Measurements from ENCODE around the gene ADGRG3.

The ADGRG3 gene

DNA sequence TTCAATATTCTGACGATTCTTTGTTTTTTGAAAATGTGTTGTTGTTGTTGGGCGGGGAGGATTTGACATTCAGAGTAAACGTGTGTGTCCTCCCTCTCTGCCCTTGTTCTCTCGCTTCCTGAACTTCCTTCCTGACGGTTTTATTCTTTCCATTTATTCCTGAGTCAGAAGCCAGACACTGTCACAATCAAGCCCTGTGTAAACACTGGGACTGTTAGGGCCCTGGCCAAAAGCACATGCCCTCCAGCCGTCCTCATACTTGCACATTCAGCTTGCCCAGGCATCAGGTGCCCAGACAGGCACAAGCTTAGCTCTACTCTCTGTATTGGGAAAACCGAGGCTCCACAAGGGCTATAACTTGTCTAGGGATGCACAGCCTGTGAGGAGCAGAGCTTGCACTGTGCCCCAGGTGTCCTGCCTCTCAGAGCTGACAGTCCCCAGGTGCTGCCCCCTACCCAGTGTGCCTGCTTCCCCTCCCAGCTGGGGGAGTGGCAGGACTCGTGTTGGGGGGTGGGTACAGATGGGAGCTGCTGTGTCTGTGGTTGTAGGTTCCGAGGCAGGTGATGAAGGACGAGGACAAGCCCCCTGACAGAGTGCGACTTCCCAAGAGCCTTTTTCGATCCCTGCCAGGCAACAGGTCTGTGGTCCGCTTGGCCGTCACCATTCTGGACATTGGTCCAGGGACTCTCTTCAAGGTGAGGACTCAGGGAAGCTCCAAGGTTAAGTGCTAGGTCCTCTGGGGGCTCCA is 9.7 kb downstream of the ADGRG3 start:
- no peak overlapping the region for H3K9ac ChIP-seq (ENCODE audit: low read depth, low read length)
- ATAC-seq (ENCODE audit: insufficient read depth, low read depth): no peak
- H3K36me3 ChIP-seq (ENCODE audit: insufficient read depth, low read length): no peaks in the 10 kb centered on the region
- no peak overlapping the region for H3K27ac ChIP-seq (ENCODE audit: low read length)
- DNase-seq: no peak
- no peak overlapping the region for H3K4me2 ChIP-seq (ENCODE audit: insufficient read depth, low read length)
- no peak for TF ChIP-seq EZH2 (IDR thresholded peaks at IDR 0.05; ENCODE audit: borderline replicate concordance, low read depth, low read length, severe bottlenecking)
- TF ChIP-seq, protein P1, sequence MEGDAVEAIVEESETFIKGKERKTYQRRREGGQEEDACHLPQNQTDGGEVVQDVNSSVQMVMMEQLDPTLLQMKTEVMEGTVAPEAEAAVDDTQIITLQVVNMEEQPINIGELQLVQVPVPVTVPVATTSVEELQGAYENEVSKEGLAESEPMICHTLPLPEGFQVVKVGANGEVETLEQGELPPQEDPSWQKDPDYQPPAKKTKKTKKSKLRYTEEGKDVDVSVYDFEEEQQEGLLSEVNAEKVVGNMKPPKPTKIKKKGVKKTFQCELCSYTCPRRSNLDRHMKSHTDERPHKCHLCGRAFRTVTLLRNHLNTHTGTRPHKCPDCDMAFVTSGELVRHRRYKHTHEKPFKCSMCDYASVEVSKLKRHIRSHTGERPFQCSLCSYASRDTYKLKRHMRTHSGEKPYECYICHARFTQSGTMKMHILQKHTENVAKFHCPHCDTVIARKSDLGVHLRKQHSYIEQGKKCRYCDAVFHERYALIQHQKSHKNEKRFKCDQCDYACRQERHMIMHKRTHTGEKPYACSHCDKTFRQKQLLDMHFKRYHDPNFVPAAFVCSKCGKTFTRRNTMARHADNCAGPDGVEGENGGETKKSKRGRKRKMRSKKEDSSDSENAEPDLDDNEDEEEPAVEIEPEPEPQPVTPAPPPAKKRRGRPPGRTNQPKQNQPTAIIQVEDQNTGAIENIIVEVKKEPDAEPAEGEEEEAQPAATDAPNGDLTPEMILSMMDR (IDR thresholded peaks at IDR 0.05; ENCODE audit: borderline replicate concordance, extremely low read depth, low read length, poor library complexity, severe bottlenecking): no peak
- H2AFZ ChIP-seq (ENCODE audit: low read depth, low read length): no peak overlapping the region
- no peaks in the 10 kb centered on the region for H3K4me1 ChIP-seq (ENCODE audit: insufficient read depth, low read length)
- H3K27me3 ChIP-seq (ENCODE audit: insufficient read depth, low read length, poor library complexity): peaks cover 9% of the 10 kb centered on the region
- no peaks in the 10 kb centered on the region for H4K20me1 ChIP-seq (ENCODE audit: insufficient read depth, low read length)
- no peak overlapping the region for H3K4me3 ChIP-seq (ENCODE audit: low read depth in 1 of 2, low read length in 2 of 2)
- H3K9me3 ChIP-seq (ENCODE audit: insufficient read depth, low read length, severe bottlenecking): no peaks in the 10 kb centered on the region
- no peaks in the 10 kb centered on the region for H3K79me2 ChIP-seq (ENCODE audit: insufficient read depth, low read length)

GRCh38 chr16:57679016-57679415 is 10.9 kb downstream of the ADGRG3 start:
- Histone ChIP-seq H3K4me2 (ENCODE audit: insufficient read depth, low read length) (no peak overlapping the region), H3K4me1 (ENCODE audit: insufficient read depth, low read length) (no peaks in the 10 kb centered on the region), H3K36me3 (ENCODE audit: insufficient read depth, low read length) (no peaks in the 10 kb centered on the region), H3K27me3 (ENCODE audit: insufficient read depth, low read length, poor library complexity) (no peaks in the 10 kb centered on the region), H3K9me3 (ENCODE audit: insufficient read depth, low read length, severe bottlenecking) (no peaks in the 10 kb centered on the region), H4K20me1 (ENCODE audit: insufficient read depth, low read length) (no peaks in the 10 kb centered on the region), H2AFZ (ENCODE audit: low read depth, low read length) (no peak overlapping the region), H3K79me2 (ENCODE audit: insufficient read depth, low read length) (no peaks in the 10 kb centered on the region), H3K4me3 (ENCODE audit: low read depth in 1 of 2, low read length in 2 of 2) (no peak overlapping the region), H3K27ac (ENCODE audit: low read length) (no peak overlapping the region), H3K9ac (ENCODE audit: low read depth, low read length) (no peak overlapping the region)
- TF ChIP-seq, protein P1 (IDR thresholded peaks at IDR 0.05; ENCODE audit: borderline replicate concordance, extremely low read depth, low read length, poor library complexity, severe bottlenecking): no peak
- no peak for TF ChIP-seq EZH2 (IDR thresholded peaks at IDR 0.05; ENCODE audit: borderline replicate concordance, low read depth, low read length, severe bottlenecking)
- ATAC-seq (ENCODE audit: insufficient read depth, low read depth): no peak
- no peak for DNase-seq

DNA sequence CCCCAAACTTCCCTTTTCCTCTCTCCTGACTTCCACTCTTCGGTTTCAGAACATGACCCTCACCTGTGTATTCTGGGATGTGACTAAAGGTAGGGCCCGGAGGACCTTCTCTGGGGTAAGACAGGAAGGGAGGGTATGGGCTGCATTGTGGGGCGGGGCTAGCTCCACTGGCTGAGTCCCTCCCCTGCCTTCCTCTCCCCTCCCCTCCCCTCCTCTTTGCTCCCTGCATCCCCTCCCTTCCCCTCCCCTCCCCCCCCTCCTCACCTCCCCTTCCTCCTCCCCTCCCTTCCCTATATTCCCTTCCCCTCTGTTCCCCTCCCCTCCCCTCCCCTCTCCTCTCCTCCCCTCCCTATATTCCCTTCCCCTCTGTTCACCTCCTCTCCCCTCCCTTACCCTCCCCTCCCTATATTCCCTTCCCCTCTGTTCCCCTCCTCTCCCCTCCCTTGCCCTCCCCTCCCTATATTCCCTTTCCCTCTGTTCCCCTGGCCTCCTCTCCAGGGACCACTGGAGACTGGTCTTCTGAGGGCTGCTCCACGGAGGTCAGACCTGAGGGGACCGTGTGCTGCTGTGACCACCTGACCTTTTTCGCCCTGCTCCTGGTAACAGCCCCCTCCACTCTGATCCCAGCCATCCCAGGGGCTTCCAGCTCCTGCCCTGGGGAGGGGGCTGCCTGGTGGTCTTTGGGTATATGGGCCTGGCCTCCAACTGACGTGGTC is 11.8 kb downstream of the ADGRG3 start:
- Histone ChIP-seq H2AFZ (ENCODE audit: low read depth, low read length) (no peak overlapping the region), H3K4me3 (ENCODE audit: low read depth in 1 of 2, low read length in 2 of 2) (no peak overlapping the region), H3K27me3 (ENCODE audit: insufficient read depth, low read length, poor library complexity) (no peaks in the 10 kb centered on the region), H3K4me1 (ENCODE audit: insufficient read depth, low read length) (no peaks in the 10 kb centered on the region), H3K9me3 (ENCODE audit: insufficient read depth, low read length, severe bottlenecking) (no peaks in the 10 kb centered on the region), H3K79me2 (ENCODE audit: insufficient read depth, low read length) (no peaks in the 10 kb centered on the region), H3K27ac (ENCODE audit: low read length) (no peak overlapping the region), H3K4me2 (ENCODE audit: insufficient read depth, low read length) (no peak overlapping the region), H4K20me1 (ENCODE audit: insufficient read depth, low read length) (no peaks in the 10 kb centered on the region), H3K9ac (ENCODE audit: low read depth, low read length) (no peak overlapping the region), H3K36me3 (ENCODE audit: insufficient read depth, low read length) (no peaks in the 10 kb centered on the region)
- ATAC-seq (ENCODE audit: insufficient read depth, low read depth) (no peak), DNase-seq (no peak)
- TF ChIP-seq, protein P1 (IDR thresholded peaks at IDR 0.05; ENCODE audit: borderline replicate concordance, extremely low read depth, low read length, poor library complexity, severe bottlenecking): no peak
